ENCODE results near the gene SPRED1.

DNA sequence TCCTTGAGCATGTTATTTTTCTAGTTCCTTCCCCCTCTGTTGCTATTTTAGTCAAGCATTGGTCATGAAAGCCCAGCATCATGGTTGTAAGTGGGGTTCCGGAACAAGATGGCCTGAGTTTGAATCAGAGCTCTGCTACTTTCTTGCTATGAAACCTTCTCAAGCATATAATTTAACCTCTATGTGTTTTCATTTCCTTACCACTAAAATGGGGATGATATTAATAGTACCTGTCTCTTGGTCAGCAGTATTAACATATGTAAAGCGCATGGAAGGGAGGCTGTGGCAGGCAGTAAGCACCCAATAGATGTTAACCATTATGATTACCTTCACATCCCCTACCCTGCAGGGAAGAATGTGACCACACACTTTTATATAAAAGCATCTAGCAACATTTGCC lies 14.3 kb upstream of the SPRED1 start:
- TF ChIP-seq, protein P1, sequence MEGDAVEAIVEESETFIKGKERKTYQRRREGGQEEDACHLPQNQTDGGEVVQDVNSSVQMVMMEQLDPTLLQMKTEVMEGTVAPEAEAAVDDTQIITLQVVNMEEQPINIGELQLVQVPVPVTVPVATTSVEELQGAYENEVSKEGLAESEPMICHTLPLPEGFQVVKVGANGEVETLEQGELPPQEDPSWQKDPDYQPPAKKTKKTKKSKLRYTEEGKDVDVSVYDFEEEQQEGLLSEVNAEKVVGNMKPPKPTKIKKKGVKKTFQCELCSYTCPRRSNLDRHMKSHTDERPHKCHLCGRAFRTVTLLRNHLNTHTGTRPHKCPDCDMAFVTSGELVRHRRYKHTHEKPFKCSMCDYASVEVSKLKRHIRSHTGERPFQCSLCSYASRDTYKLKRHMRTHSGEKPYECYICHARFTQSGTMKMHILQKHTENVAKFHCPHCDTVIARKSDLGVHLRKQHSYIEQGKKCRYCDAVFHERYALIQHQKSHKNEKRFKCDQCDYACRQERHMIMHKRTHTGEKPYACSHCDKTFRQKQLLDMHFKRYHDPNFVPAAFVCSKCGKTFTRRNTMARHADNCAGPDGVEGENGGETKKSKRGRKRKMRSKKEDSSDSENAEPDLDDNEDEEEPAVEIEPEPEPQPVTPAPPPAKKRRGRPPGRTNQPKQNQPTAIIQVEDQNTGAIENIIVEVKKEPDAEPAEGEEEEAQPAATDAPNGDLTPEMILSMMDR (IDR thresholded peaks at IDR 0.05): no peak
- TF ChIP-seq POLR2A (IDR thresholded peaks at IDR 0.05): no peak
